Femur (tissue), 1 donor: ENCODE results near the gene CSTF1.

ENCODE experiments used
- DNase-seq: peaks from one replicate; pipeline ENCODE4 v3.0.0-alpha.2; 2017

The CSTF1 gene

GRCh38 chr20:56392132-56392880, at the start of gene CSTF1, which contains the start of gene AURKA:
TSS of gene CSTF1 (plus strand) at chr20:56392645. CDS start at chr20:56395553, 2,908 bp downstream.
TSS of gene AURKA (minus strand) at chr20:56392215. CDS start at chr20:56388197, 4,018 bp downstream.
- DNase-seq = peak; percentile 100

GRCh38 chr20:56342783-56343182, 49.7 kb upstream of the CSTF1 start:
- DNase-seq = no peak

GRCh38 chr20:56343861-56344381, 48.5 kb upstream of the CSTF1 start:
- DNase-seq = peak; percentile 62

- DNase-seq = no peak
Observed at GRCh38 chr20:56345911-56346310, 46.5 kb upstream of the CSTF1 start.

GRCh38 chr20:56347628-56348304, 44.7 kb upstream of the CSTF1 start:
- no peak for DNase-seq

GRCh38 chr20:56348305-56348693, 44.1 kb upstream of the CSTF1 start:
- DNase-seq = no peak

- DNase-seq = no peak
Observed at GRCh38 chr20:56348746-56349145, 43.7 kb upstream of the CSTF1 start.

GRCh38 chr20:56350842-56351241, 41.6 kb upstream of the CSTF1 start:
- no peak for DNase-seq

- DNase-seq = no peak
Observed at GRCh38 chr20:56352345-56353055, 39.9 kb upstream of the CSTF1 start.

- DNase-seq = no peak
Observed at GRCh38 chr20:56353356-56353755, 39.1 kb upstream of the CSTF1 start.

GRCh38 chr20:56358070-56358469, 34.4 kb upstream of the CSTF1 start:
- DNase-seq = no peak

GRCh38 chr20:56358600-56359211, 33.7 kb upstream of the CSTF1 start, which contains the start of gene FAM210B:
TSS of gene FAM210B (plus strand) at chr20:56358974. CDS start at chr20:56359006, 32 bp downstream.
- peak; percentile 92 for DNase-seq

GRCh38 chr20:56359212-56360132, 33.0 kb upstream of the CSTF1 start:
- peak; percentile 73 for DNase-seq

GRCh38 chr20:56360133-56360907, 32.1 kb upstream of the CSTF1 start:
- no peak for DNase-seq

- DNase-seq = no peak
Observed at GRCh38 chr20:56360908-56361205, 31.6 kb upstream of the CSTF1 start.

- no peak for DNase-seq
Observed at GRCh38 chr20:56361900-56362299, 30.5 kb upstream of the CSTF1 start.

GRCh38 chr20:56362833-56363413, 29.5 kb upstream of the CSTF1 start:
- peak; percentile 44 for DNase-seq

GRCh38 chr20:56363491-56363890, 29.0 kb upstream of the CSTF1 start:
- no peak for DNase-seq

GRCh38 chr20:56368351-56369134, 23.9 kb upstream of the CSTF1 start:
- no peak for DNase-seq

GRCh38 chr20:56369179-56369578, 23.3 kb upstream of the CSTF1 start:
- no peak for DNase-seq
